ENCODE data around the gene SH2D4B.

- no peak for TF ChIP-seq CTCF (IDR thresholded peaks at IDR 0.05; ENCODE audit: extremely low read depth in 1 of 2, insufficient read depth in 1 of 2, low read depth in 1 of 2, low read length in 2 of 2)
- TF ChIP-seq POLR2AphosphoS5 (IDR thresholded peaks at IDR 0.05; ENCODE audit: insufficient read depth, low read depth, low read length) = no peak
- no peak for TF ChIP-seq MYC (IDR thresholded peaks at IDR 0.05; ENCODE audit: low read depth, low read length)
- no peak for TF ChIP-seq POLR2A (IDR thresholded peaks at IDR 0.05; ENCODE audit: low read depth, low read length)
Observed at GRCh38 chr10:80585812-80586211, 48.1 kb downstream of the SH2D4B start.

All from endothelial cell of umbilical vein (primary cell).